ENCODE results near the gene CLCN4.

CLCN4 gene

DNA sequence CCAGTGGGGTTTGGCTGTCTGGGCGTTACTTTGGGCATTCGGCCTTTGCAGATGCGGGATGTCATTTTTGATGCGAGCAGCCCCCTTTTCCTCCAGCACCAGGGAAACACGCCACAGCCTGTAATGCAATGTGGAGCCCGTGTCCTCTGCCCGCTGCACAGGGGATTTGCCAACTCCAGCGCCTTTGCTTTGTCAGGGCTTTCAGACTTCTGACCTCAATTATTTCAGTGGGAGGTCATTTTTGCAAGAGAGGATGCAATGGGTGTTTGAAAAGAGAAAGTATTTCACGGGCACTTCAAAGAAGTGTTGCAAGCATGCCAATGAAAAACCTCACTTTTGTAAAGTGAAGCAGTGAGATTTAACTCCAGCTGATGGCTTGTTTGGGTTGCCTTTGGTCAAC, 11.5 kb downstream of the CLCN4 start:
- no peak overlapping the region for H3K4me3 ChIP-seq (ENCODE audit: low read depth, low read length)
- TF ChIP-seq, protein P1, sequence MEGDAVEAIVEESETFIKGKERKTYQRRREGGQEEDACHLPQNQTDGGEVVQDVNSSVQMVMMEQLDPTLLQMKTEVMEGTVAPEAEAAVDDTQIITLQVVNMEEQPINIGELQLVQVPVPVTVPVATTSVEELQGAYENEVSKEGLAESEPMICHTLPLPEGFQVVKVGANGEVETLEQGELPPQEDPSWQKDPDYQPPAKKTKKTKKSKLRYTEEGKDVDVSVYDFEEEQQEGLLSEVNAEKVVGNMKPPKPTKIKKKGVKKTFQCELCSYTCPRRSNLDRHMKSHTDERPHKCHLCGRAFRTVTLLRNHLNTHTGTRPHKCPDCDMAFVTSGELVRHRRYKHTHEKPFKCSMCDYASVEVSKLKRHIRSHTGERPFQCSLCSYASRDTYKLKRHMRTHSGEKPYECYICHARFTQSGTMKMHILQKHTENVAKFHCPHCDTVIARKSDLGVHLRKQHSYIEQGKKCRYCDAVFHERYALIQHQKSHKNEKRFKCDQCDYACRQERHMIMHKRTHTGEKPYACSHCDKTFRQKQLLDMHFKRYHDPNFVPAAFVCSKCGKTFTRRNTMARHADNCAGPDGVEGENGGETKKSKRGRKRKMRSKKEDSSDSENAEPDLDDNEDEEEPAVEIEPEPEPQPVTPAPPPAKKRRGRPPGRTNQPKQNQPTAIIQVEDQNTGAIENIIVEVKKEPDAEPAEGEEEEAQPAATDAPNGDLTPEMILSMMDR (IDR thresholded peaks at IDR 0.05; ENCODE audit: low read depth, low read length, missing control alignments), result no peak
- no peak for DNase-seq (ENCODE audit: low read depth)

DNA sequence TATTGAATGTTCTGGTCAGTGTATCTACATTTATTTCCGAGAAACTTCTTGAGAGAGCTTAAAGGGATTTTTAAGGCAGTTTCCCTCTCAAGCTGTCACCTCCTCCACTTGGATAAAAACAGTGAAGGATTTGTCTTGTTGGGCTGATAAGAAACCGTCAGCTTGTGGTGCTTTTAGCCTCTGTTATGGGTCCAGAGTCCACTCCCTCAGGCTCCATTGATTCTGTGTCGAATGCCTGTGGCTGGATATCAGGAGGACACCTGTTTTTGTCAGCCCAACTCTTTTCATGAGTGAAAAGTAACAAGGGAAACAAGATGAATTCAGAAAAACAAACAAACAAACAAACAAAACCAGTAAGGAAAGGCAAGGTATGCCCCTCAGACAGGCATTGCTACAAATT, 12.4 kb downstream of the CLCN4 start:
- no peak for DNase-seq (ENCODE audit: low read depth)
- TF ChIP-seq, protein P1 (IDR thresholded peaks at IDR 0.05; ENCODE audit: low read depth, low read length, missing control alignments), result no peak

DNA sequence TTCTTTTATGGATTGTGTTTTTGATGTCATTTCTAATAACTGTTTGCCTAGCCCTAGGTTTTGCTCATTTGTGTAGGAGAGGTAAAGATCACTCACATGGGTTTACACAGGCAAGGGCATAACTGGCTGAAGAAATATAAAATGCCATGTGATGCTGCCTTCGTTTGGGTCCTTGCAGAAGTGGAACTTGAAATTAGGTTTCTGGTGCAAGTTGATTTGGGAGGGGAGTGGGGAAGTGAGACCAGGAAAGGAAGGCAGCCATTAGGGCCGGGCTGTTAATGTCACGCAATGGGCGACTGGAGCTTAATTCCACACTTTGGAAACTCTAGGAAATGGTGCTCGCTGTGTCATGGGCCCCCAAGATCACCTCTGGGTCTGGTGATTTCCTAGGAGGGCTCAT, 14.5 kb downstream of the CLCN4 start:
- no peak for DNase-seq (ENCODE audit: low read depth)
- no peak overlapping the region for H3K4me3 ChIP-seq (ENCODE audit: low read depth, low read length)
- TF ChIP-seq, protein P1 (IDR thresholded peaks at IDR 0.05; ENCODE audit: low read depth, low read length, missing control alignments), result no peak

More for the DNA sequence above, 12.4 kb downstream of the CLCN4 start:
- no peak overlapping the region for H3K4me3 ChIP-seq (ENCODE audit: low read depth, low read length)

DNA sequence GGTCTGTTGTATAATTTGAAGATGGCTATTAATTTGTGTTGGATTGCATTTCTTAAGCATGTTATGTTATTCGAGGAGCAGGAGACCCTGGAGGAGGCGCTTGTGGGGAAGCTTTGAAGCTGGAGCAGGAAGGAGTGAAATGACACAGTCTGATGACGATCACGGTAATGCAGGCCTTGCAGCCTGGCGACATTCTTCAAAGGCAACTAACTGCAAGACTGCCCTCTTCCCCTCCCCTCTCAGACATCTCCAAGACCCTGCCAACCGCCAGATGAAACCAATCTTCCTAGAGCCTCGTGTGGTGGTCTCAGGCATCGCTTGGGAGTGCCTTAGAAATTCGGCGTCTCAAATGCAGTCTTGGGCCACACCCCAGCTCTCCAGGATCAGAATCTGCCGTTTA, 16.1 kb downstream of the CLCN4 start:
- no peak for DNase-seq (ENCODE audit: low read depth)
- TF ChIP-seq, protein P1 (IDR thresholded peaks at IDR 0.05; ENCODE audit: low read depth, low read length, missing control alignments), result no peak
- no peak overlapping the region for H3K4me3 ChIP-seq (ENCODE audit: low read depth, low read length)

DNA sequence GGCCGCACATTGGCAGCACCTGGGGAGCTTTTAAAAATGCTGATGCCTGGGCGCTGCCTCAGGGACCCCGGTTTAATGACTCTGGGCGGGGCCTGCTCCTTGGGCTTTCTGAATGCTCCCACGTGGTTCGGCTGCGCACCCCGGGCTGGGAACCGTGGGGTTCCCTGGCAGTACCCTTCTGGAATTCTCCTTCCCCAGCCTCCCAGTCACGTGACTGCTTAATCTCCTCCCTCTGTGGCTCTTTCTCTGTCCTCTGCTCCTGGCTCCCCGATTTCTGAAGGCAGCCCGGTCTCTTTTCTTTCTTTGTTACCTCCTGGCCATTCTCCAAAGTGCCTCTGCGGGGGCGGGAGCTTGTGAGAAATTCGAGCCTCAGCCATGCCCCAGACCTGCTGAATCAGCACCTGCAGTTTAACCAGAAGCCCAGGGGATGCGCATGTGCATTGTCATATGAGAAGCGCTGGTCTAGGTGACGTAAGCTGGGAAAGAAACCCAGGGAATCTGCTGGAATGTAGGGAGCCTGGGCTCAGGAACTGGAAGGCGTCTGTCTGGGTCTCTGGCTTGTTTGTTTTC, 16.6 kb downstream of the CLCN4 start:
- no peak for DNase-seq (ENCODE audit: low read depth)
- no peak overlapping the region for H3K4me3 ChIP-seq (ENCODE audit: low read depth, low read length)
- TF ChIP-seq, protein P1 (IDR thresholded peaks at IDR 0.05; ENCODE audit: low read depth, low read length, missing control alignments), result no peak

DNA sequence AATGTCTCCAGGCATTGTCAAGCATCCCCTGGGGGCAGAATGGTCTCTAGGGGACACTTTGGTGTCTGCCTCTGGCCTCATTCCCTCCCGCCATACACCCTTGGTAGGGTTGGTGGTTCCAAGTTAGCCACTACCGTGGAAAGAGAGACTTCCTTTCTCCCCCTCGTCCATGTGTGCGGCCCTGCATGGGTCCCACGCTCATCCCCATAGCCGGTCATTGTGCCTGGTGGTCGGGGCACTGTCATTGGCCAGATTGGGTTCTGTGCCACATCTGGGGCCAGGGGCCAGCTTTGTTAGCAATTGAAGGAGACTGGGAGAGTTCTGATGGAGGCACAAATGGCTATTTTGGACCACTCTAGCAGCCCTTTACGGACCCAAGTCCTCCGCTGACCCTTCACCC, 17.3 kb downstream of the CLCN4 start:
- DNase-seq (ENCODE audit: low read depth), result no peak
- TF ChIP-seq, protein P1 (IDR thresholded peaks at IDR 0.05; ENCODE audit: low read depth, low read length, missing control alignments), result no peak
- no peak overlapping the region for H3K4me3 ChIP-seq (ENCODE audit: low read depth, low read length)

DNA sequence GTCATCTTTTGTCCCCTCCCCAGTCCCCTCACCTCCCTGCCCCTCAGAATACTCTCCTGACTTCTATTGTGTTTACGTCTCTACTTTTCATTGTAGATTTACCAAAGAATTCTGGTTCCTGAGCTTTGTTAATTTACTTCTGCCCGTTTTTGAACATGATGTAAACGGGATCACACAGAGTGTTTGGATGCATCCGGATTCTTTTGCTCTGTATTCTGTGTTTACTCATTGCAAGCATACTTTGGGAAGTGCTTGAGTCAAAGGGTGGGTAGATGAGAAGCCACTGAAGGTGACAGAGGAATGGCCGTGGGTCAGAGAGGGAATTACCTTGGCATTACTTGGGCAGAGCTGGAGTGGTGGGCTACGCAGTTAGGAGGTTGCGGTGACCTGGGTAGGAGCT, 18.0 kb downstream of the CLCN4 start:
- TF ChIP-seq, protein P1 (IDR thresholded peaks at IDR 0.05; ENCODE audit: low read depth, low read length, missing control alignments), result no peak
- DNase-seq (ENCODE audit: low read depth), result no peak
- H3K4me3 ChIP-seq (ENCODE audit: low read depth, low read length), result no peak overlapping the region
